GM15510 (cell line): ENCODE measurements around the gene WNT11.

Experiments
- POLR2A ChIP-seq: IDR thresholded peaks from 3 replicates; pipeline ENCODE4 v1.6.1; 2011; ENCODE audit warnings: borderline replicate concordance; ENCODE audit not compliant: insufficient read length; ENCODE audit errors: extremely low read depth

WNT11 gene

GRCh38 chr11:76206327-76207081 lies at the start of gene WNT11:
TSS of gene WNT11 (minus strand) at chr11:76206502. CDS start at chr11:76206407, 95 bp downstream.
- TF ChIP-seq POLR2A = no peak

GRCh38 chr11:76253416-76253815 lies 47.1 kb upstream of the WNT11 start:
- no peak for TF ChIP-seq POLR2A

- no peak for TF ChIP-seq POLR2A
These were observed 46.3 kb upstream of the WNT11 start for GRCh38 chr11:76252631-76253070.

DNA sequence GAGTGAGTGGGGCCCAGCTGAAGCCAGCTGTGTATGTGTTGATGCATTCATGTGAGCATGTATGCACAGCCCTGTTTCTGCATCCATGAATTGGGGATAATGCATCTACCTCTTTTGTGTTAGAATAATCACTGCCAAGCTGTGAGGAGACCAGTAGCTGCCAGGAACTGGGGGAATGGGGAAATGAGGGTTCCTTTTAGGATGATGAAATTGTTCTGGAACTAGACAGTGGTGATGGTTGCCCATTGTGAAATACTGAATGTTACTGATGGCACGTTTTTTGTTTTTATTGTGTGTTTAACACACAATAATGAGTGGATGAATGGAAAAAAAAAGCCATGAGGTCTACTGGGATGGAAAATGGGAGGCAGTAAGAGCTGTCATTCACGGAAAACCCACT lies 45.3 kb upstream of the WNT11 start:
- no peak for TF ChIP-seq POLR2A

DNA sequence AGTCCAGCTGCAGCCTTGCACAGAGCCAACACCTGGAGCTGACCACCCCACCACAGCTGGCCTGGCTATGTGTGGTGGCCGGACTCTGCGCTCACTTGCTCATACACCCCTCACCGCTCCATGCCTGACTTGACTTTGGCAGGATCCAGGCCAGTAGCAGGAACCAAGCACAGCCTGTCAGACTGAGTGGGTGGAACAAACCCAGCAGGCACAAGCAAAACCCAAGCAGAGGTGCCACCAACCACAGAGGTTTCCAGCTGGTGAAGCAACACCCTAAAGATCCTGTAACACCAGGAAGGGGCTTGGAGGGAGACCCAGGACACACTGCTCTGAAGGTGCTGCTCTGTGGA lies 44.9 kb upstream of the WNT11 start:
- TF ChIP-seq POLR2A = no peak

DNA sequence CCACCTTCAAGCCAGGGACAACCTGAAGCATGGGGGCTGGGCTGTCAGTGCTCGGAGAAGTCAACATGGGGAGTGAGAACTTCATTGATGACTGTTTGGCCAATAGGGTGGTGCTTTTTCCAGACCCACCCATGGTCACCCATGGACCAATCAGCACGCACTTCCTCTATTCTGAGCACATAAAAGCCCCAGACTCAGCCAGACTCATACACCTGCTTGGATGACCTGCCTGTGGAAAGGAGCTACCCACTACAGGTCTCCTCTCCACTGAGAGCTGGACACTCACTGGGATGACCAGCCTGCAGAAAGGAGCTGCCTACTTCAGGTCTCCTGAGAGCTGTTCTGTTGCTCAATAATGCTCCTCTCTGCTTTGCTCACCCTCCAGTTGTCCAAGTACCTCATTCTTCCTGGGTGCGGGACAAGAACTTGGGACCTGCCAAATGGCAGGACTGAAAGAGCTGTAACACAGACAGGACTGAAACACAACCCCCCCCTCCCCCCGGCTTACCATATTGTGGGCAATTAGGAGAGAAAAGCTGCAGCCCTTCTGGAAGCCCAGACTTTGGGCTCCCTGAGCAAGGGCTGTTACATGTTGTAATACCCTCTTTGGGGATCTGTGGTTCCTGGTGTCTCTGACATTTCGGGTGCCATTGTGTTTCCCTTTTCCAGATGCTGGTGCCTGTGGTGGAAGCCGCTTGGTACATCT lies 44.4 kb upstream of the WNT11 start:
- TF ChIP-seq POLR2A = no peak

DNA sequence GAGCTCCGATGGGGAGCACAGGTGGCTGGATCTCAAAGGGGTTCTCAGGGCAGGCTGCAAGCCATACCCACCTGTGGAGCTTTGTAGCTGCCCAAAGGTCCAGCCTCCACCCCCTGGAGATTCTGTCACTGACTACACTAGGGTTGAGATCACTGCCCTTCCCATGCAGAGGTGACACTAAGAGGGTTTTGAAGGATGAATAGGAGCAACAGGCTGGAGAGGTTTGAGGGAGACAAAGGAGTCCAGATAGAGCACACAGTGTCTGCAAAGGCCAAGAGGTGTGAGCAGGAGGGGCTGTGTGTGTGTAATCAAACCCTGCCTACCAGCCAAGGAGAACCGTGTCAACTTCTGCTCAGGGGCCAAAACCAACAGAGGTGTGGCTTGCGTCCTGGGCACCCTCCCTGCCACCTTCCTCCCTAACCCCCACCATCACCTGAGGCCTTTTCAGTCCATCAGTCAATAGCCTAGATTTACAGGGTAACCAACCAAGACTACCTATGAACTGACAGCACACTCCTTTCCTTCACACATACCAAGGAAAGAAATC lies 43.0 kb upstream of the WNT11 start:
- TF ChIP-seq POLR2A = no peak

GRCh38 chr11:76248210-76248609 lies 41.9 kb upstream of the WNT11 start:
- TF ChIP-seq POLR2A = no peak

GRCh38 chr11:76247091-76247490 lies 40.8 kb upstream of the WNT11 start:
- no peak for TF ChIP-seq POLR2A

DNA sequence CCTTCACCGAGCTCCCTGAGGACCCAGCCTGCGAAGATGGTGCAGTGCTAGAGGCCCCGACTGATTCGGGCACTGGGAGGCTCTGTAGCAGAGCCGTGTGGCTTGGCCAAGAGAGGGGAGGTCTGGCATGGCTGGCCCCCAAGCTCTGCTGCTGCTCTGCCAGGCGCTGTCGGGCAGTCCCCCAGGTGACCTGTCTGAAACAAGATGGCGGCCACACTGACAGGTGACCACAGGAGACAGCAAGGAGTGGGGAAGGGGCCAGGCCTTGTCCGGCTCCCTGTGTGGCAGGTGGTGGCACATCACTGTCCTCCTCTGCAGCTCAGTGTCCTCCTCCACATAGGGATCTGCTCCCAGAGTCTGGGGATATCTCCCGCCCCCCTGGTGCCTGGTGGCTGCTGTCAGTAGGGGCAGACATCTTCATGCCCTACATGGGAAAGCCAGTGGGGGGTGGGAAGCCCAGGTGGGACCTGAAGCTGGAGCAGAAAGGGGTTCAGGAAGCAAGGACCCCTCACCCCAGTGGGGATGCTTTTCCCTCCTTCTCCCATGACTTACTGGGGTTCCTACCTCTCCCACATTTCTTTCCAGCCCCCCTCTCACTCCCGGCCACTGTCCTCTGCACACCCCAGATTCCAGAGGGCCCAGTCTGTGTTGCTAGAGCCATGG lies 40.1 kb upstream of the WNT11 start:
- no peak for TF ChIP-seq POLR2A

DNA sequence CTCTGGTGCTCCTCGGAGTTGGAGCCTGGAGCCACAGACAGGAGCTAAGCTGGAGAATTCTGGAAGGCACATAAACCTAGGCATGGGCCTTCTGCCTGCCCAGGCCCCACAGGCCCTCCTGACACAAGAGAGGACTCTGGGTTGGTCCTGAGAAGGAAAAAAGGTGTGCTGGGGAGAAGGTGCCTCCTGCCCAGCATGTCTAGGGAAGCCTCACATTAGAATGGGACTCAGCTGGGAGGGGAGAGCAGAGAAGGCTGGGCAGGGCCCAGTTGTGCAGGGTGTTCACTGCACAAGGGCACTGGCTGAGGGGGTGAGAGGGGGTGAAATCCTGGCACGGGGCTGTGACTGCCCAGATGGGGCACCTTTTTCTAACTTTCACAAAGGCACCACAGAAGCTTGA lies 39.4 kb upstream of the WNT11 start:
- TF ChIP-seq POLR2A = no peak

DNA sequence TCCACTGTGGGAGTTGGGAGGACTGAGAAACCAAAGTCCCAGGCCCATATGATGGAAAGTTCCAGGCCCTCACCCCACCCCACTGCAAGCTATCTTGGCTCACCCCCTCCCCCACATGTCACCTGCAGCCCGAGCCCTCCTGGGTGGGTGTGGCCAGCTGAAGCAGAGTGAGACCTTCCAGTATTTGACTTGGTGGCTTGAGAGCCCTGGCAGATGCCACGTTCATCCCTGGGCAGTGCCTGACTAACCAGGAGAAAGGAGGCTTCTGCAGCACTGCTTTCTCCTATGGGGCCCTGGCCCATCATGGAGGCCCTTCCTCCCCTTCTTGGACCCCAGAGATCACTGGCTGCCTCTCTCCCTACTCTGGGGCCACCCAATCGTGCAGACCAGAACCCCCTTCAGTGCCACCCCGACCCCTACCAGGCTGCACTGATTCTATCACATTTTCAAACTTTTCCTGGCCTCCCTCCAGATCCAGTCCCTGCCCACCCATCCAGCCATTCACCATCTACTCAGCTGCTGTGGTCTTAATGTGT lies 38.1 kb upstream of the WNT11 start:
- no peak for TF ChIP-seq POLR2A

- TF ChIP-seq POLR2A = no peak
These were observed 37.6 kb upstream of the WNT11 start for GRCh38 chr11:76243957-76244285.

- no peak for TF ChIP-seq POLR2A
These were observed 37.1 kb upstream of the WNT11 start for GRCh38 chr11:76243193-76243956.
